ENCODE results near the gene CAPZB.
"Not testable (repeated sequence)": the region's sequence is repeated elsewhere in the genome, so short reads cannot be mapped to it uniquely, and the experiment has no call there.

Gene CAPZB

DNA sequence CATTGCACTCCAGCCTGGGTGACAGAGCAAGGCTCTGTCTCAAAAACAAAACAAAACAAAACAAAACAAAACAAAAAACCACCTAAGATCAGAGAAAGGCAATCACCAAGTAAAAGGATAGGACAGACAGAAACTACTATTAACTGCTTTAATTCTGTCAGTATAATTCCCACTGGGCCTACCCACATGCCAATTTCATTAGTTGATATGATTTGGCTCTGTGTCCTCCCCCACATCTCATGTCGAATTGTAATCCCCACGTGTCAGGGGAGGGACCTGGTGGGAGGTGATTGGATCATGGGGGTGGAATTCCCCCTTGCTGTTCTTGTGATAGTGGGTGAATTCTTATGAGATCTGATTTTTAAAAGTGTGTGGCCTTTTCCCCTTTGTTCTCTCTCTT lies 27.2 kb upstream of the CAPZB start:
- DNase-seq (ENCODE audit: low read depth): no peak
- H3K4me3 ChIP-seq (ENCODE audit: low read depth, low read length): no peak overlapping the region
- TF ChIP-seq, protein P1, sequence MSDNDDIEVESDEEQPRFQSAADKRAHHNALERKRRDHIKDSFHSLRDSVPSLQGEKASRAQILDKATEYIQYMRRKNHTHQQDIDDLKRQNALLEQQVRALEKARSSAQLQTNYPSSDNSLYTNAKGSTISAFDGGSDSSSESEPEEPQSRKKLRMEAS (IDR thresholded peaks at IDR 0.05; ENCODE audit: low read depth, low read length): no peak
- no peak for TF ChIP-seq POLR2A (IDR thresholded peaks at IDR 0.05; ENCODE audit: extremely low read depth, insufficient read length)
- TF ChIP-seq, protein P2, sequence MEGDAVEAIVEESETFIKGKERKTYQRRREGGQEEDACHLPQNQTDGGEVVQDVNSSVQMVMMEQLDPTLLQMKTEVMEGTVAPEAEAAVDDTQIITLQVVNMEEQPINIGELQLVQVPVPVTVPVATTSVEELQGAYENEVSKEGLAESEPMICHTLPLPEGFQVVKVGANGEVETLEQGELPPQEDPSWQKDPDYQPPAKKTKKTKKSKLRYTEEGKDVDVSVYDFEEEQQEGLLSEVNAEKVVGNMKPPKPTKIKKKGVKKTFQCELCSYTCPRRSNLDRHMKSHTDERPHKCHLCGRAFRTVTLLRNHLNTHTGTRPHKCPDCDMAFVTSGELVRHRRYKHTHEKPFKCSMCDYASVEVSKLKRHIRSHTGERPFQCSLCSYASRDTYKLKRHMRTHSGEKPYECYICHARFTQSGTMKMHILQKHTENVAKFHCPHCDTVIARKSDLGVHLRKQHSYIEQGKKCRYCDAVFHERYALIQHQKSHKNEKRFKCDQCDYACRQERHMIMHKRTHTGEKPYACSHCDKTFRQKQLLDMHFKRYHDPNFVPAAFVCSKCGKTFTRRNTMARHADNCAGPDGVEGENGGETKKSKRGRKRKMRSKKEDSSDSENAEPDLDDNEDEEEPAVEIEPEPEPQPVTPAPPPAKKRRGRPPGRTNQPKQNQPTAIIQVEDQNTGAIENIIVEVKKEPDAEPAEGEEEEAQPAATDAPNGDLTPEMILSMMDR (IDR thresholded peaks at IDR 0.05; ENCODE audit: low read depth, low read length): no peak
- no peak for TF ChIP-seq MYC (IDR thresholded peaks at IDR 0.05; ENCODE audit: low read depth, low read length)

DNA sequence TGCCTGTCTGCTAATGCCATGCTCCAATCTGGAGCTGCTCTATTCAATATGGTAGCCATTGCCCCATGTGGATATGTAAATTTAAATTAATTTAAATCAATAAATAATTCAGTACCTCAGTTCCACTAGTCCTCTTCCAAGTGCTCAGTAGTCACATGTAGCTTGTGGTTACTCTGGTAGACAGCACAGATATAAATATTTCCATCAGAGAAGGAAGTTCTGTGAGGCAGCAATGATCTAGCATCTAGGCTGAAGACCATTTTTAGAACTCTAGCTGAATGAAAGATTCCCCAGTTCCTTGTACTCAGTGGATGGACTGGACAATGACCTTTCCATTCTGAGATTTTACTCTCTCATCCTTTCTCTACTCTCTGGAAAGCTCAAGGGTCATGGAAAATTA lies 25.8 kb upstream of the CAPZB start:
- no peak for TF ChIP-seq POLR2A (IDR thresholded peaks at IDR 0.05; ENCODE audit: extremely low read depth, insufficient read length)
- TF ChIP-seq, protein P2 (IDR thresholded peaks at IDR 0.05; ENCODE audit: low read depth, low read length): no peak
- TF ChIP-seq, protein P1 (IDR thresholded peaks at IDR 0.05; ENCODE audit: low read depth, low read length): 0 out of 2 replicates have a peak, but pooled peaks have one; percentile 14
- no peak for TF ChIP-seq MYC (IDR thresholded peaks at IDR 0.05; ENCODE audit: low read depth, low read length)
- DNase-seq (ENCODE audit: low read depth): peak; percentile 32

DNA sequence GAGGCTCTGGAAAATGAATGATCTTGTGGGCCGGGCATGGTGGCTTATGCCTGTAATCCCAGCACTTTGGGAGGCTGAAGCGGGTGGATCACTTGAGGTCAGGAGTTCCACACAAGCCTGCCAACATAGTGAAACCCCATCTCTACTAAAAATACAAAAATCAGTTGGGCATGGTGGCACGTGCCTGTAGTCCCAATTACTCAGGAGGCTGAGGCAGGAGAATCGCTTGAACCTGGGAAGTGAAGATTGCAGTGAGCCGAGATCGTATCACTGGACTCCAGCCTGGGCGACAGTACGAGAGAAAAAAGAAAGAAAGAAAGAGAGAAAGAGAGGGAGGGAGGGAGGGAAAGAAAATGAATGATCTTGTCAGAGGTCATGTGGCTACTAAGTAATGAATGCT lies 24.3 kb upstream of the CAPZB start:
- not testable (repeated sequence) for DNase-seq (ENCODE audit: low read depth); H3K4me3 ChIP-seq (ENCODE audit: low read depth, low read length)

More for the DNA sequence above, 25.8 kb upstream of the CAPZB start:
- H3K4me3 ChIP-seq (ENCODE audit: low read depth, low read length): no peak overlapping the region

DNA sequence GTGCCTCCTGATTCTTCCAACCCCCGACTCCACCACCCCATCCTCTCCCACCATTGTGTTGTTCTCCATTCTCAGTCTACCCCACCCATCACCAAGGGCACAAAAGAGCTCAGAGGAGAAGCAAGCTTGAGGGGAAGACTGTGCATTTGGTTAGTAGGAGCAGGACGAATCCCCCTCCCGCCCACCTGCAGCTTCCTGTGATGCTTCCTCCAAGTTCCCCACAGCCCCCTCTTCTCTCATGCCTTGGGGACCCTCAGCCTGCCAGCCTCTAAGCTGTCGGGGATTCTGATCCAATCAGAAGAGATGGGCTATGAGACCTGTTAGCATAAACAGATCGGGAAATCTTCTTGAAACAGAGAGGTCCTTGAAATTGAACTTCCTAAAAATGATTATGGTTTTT lies 22.2 kb upstream of the CAPZB start:
- DNase-seq (ENCODE audit: low read depth): no peak
- no peak overlapping the region for H3K4me3 ChIP-seq (ENCODE audit: low read depth, low read length)
- TF ChIP-seq, protein P1 (IDR thresholded peaks at IDR 0.05; ENCODE audit: low read depth, low read length): no peak
- no peak for TF ChIP-seq POLR2A (IDR thresholded peaks at IDR 0.05; ENCODE audit: extremely low read depth, insufficient read length)
- TF ChIP-seq, protein P2 (IDR thresholded peaks at IDR 0.05; ENCODE audit: low read depth, low read length): no peak
- no peak for TF ChIP-seq MYC (IDR thresholded peaks at IDR 0.05; ENCODE audit: low read depth, low read length)

DNA sequence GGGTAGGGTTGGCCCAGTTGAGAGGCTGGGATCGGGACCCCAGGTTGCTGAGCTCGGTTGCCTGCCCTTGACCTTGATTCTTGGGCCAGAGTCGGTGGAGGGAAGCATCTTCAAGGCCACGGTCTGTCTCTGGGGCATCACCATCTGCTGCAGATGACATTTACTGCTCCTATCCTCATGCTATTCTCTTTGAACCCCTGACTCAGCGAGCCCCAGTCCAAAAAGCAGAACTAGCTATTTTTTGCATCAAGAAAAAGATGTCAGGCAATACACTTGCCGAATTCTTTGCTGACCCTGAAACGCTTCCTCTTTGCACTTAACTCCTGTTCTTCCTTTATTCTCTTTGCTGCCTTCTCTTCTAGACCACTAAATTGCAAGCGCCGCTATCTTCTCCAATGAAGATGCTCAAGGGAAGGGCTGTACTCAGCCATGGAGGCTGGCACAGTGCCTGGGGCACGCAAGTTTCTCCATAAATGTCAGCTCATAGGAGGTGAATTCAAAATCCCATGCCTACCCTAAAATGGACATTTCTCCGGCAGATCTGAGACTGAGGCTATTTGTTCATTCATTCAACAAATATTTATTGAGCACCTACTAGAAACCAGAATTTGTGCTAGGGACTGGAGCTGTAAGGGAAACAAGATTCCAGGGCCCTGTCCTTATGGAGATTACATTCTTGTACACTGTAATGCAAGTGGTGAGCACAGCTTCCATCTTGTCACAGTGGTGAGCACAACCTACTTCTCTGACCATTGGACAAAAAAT lies 20.5 kb upstream of the CAPZB start:
- peak; percentile 90 for DNase-seq (ENCODE audit: low read depth)
- TF ChIP-seq MYC (IDR thresholded peaks at IDR 0.05; ENCODE audit: low read depth, low read length): peak; percentile 38; the same call in 1 of the 2 replicates
- no peak for TF ChIP-seq POLR2A (IDR thresholded peaks at IDR 0.05; ENCODE audit: extremely low read depth, insufficient read length)
- TF ChIP-seq, protein P2 (IDR thresholded peaks at IDR 0.05; ENCODE audit: low read depth, low read length): no peak
- TF ChIP-seq, protein P1 (IDR thresholded peaks at IDR 0.05; ENCODE audit: low read depth, low read length): peak; percentile 56
- H3K4me3 ChIP-seq (ENCODE audit: low read depth, low read length): no peak overlapping the region

DNA sequence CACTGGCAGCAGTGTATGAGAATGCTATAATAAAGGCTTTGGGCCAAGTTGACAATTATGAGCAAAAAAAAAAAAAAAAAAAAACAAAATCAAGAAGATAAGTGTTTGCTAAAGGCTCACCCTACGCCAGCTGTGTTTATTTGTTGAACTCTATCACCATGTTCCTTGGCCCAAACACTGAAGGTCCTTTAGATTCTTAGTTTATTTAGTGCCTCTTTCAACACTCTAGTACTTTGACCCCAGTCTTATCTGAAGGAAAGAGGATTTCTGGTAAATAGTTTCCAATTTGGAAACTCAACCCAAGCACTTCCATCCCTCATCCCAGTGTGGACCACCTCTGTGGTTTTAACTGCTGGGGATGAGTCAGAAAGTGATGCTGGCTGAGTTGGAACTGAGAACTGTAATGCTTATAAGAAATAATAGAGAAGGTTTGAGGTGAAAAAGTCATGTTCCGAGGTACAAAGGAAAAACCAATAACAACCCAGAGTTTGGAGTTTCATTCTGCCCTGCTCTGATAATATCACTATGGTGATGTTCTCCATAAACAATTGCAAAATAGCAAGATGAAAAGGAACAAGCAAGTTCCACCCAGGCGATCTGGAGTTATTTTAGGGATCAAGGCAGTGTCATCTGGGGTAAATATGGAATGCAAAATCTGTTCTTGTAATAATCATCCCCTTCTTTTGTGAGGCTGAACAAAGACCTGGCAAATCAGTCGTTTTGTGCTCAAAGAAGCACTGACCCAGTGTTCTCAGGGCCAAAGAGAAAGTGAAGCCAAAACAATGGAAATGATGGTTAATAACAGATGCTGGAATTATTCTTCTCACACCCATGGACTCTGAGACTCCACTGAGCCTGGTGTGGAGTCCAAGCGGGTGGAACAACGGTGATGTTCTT lies 19.7 kb upstream of the CAPZB start:
- H3K4me3 ChIP-seq (ENCODE audit: low read depth, low read length): no peak overlapping the region
- DNase-seq (ENCODE audit: low read depth): no peak
- TF ChIP-seq POLR2A (IDR thresholded peaks at IDR 0.05; ENCODE audit: extremely low read depth, insufficient read length) (no peak), MYC (IDR thresholded peaks at IDR 0.05; ENCODE audit: low read depth, low read length) (no peak)
- TF ChIP-seq, protein P1 (IDR thresholded peaks at IDR 0.05; ENCODE audit: low read depth, low read length): no peak
- TF ChIP-seq, protein P2 (IDR thresholded peaks at IDR 0.05; ENCODE audit: low read depth, low read length): no peak

DNA sequence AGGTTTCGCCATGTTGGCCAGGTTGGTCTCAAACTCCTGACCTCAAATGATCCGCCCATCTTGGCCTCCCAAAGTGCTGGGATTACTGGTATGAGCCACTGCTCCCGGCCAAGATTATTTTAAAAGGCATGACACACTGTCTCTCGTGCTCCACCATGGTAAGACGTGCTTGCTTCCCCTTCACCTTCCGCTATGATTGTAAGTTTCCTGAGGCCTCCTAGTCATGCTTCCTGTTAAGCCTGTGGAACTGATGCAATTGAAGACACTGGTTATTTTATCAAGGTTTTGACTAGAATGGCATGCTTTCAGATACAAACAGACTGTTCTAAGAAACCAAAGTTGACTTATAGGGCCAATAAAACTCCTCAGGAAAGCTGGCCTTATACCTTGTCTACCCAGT lies 16.9 kb upstream of the CAPZB start:
- not testable (repeated sequence) for DNase-seq (ENCODE audit: low read depth)

DNA sequence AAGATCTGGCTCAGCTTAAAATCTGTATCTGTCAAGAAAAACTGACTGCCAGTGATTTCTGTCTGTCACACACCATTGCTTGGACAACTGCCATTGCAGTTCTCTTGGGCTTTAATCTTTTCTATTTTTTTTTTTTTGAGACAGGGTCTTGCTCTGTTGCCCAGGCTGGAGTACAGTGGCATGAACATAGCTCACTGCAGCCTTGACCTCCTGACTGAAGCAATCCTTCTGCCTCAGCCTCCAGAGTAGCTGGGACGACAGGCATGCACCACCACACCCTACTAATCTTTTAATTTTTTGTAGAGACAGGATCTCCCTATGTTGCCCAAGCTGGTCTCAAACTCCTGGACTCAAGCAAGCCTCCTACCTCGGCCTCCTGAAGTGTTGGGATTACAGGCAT lies 14.5 kb upstream of the CAPZB start:
- not testable (repeated sequence) for DNase-seq (ENCODE audit: low read depth); H3K4me3 ChIP-seq (ENCODE audit: low read depth, low read length)

More for the DNA sequence above, 16.9 kb upstream of the CAPZB start:
- not testable (repeated sequence) for H3K4me3 ChIP-seq (ENCODE audit: low read depth, low read length)

DNA sequence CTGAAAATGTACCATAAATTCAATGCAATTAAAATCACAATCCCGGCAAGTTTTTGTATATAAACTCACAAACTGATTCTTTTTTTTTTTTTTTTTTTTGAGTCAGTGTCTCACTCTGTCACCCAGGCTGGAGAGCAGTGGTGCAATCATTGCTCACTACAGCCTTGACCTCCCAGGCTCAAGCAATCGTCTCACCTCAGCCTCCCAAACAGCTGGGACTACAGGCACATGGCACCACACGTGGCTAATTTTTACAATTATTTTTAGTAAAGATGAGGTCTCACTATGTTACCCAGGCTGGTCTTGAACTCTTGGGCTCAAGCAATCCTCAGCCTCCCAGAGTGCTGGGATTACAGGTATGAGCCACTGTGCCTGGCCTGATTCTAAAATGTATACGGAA lies 12.1 kb upstream of the CAPZB start:
- not testable (repeated sequence) for DNase-seq (ENCODE audit: low read depth); H3K4me3 ChIP-seq (ENCODE audit: low read depth, low read length)

All from NB4 (cell line).